Activated T-helper 1 cell treated with anti-CD3 and anti-CD28 coated beads, Interleukin-12 subunit alpha, Interleukin-12 subunit beta, Interleukin-2, Interleukin-4 antibody, amounts not matched to agents 30 ng/mL and 10 ng/mL and 1 ng/mL, durations not matched to agents 14 hours and 24 hours and 36 hours (primary cell): ENCODE measurements around the gene MRPL16. TPM values are rescaled to one million over a fixed set of nuclear protein-coding genes. Genes with fewer than 3 reads are reported as not detected.

ENCODE experiments used
- DNase-seq: peaks from one replicate; pipeline ENCODE4 v3.0.0; 2021; ENCODE audit warnings: low spot score
- H3K27ac Mint-ChIP-seq: one replicate; pipeline ENCODE4 v1.8.0; 2021; ENCODE audit warnings: mild to moderate bottlenecking, mixed read lengths
- H3K27me3 Mint-ChIP-seq: one replicate; pipeline ENCODE4 v1.8.0; 2022; ENCODE audit warnings: mild to moderate bottlenecking, moderate library complexity, mixed read lengths; ENCODE audit not compliant: insufficient read depth
- H3K36me3 Mint-ChIP-seq: one replicate; pipeline ENCODE4 v1.8.0; 2021; ENCODE audit warnings: low read depth, mixed read lengths
- H3K4me1 Mint-ChIP-seq: one replicate; pipeline ENCODE4 v1.8.0; 2021; ENCODE audit warnings: low read depth, mixed read lengths
- H3K4me3 Mint-ChIP-seq: one replicate; pipeline ENCODE4 v1.8.0; 2021; ENCODE audit warnings: mild to moderate bottlenecking, moderate library complexity, mixed read lengths
- H3K9me3 Mint-ChIP-seq: one replicate; pipeline ENCODE4 v1.8.0; 2021; ENCODE audit warnings: mixed read lengths
- intact Hi-C: fragments of 100-400 bp; cut with micrococcal nuclease; formaldehyde crosslinking; loops from one replicate; pipeline ENCODE4 v1.15.1; 2024
- total RNA-seq: library from RNA; stranded (reverse); gene quantifications from 2 replicates; pipeline ENCODE4 v1.2.3, GENCODE V29; 2022

Gene MRPL16
- total RNA-seq, 1 donor from 2014 or later = 88.3 TPM

DNA sequence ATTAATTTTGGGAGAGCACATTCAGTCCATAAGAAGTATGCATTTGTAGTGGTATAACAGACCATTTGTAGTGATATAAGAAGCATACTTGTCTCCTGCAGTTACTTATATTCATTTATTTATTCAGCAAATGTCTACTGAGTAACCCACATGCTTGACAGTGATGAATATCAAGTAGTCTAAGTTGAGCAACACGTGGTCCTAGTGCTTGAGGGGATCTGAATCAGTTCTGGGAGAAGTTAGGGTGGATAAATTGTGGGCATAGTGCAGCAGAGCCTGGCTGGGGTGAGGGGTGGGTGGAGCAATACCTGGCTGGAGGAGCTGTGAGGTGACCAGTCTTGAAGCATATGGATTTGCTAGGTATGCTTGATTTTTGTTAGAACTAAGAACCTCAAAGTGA, 31.1 kb downstream of the MRPL16 start:
- Mint-ChIP-seq H3K4me1 (peaks cover 75% of the 10 kb centered on the region), H3K27me3 (no peaks in the 10 kb centered on the region), H3K9me3 (peaks cover 9% of the 10 kb centered on the region), H3K27ac (no peak overlapping the region), H3K36me3 (peaks cover 28% of the 10 kb centered on the region), H3K4me3 (no peak overlapping the region)
- intact Hi-C loops = no loop called here
- no peak for DNase-seq

DNA sequence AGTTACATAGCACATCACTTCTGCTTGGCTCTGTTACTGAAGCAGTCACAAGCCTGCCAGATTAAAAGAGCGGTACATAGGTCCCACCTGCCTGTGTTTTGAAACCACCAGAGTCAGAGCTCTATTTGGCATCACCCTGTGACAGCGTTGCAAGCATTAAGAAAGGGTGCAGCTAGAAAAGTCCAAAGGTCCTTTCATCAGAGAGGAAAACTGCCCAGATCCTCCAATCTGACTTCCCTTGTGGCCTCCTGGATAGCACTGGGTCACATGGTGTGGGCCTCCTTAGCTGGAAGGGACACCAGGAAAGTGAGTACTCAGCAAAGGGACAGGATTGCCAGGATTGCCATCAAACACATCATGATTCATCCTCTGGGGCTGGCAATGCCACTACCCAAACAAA, 32.5 kb downstream of the MRPL16 start:
- no peak overlapping the region for H3K4me3 Mint-ChIP-seq
- peaks cover 66% of the 10 kb centered on the region for H3K4me1 Mint-ChIP-seq
- H3K27ac Mint-ChIP-seq = no peak overlapping the region
- H3K27me3 Mint-ChIP-seq = no peaks in the 10 kb centered on the region
- no peak for DNase-seq
- peaks cover 9% of the 10 kb centered on the region for H3K9me3 Mint-ChIP-seq
- H3K36me3 Mint-ChIP-seq = peaks cover 25% of the 10 kb centered on the region
- intact Hi-C loops = no loop called here

DNA sequence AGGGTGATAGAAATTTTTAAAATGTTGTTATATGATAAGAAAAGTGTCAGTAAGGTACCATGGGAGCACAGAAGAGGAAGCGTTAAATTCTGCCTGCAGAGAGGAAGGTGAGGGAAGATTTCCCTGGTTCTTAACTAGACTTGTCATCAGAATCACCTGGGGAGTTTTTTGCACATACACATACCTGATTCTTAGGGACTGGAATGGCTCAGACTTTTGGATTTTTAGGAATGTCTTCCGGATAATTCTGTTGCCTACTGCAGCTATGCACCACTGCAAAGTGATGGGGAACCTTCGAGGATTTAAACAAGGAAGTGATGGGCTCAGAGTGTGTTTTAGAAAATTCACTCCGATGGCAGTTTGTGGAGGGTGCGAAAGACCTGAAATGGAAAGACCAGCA, 33.5 kb downstream of the MRPL16 start:
- peaks cover 68% of the 10 kb centered on the region for H3K4me1 Mint-ChIP-seq
- no peaks in the 10 kb centered on the region for H3K27me3 Mint-ChIP-seq
- DNase-seq = no peak
- H3K27ac Mint-ChIP-seq = peak overlapping the region; percentile 6
- intact Hi-C loops = loop anchor here (2.0 kb wide), 2 partner anchors 22 to 34 kb away; partner anchors contain the start of genes MRPL16 and STX3
- H3K36me3 Mint-ChIP-seq = peaks cover 20% of the 10 kb centered on the region
- no peak overlapping the region for H3K4me3 Mint-ChIP-seq
- H3K9me3 Mint-ChIP-seq = peaks cover 5% of the 10 kb centered on the region

DNA sequence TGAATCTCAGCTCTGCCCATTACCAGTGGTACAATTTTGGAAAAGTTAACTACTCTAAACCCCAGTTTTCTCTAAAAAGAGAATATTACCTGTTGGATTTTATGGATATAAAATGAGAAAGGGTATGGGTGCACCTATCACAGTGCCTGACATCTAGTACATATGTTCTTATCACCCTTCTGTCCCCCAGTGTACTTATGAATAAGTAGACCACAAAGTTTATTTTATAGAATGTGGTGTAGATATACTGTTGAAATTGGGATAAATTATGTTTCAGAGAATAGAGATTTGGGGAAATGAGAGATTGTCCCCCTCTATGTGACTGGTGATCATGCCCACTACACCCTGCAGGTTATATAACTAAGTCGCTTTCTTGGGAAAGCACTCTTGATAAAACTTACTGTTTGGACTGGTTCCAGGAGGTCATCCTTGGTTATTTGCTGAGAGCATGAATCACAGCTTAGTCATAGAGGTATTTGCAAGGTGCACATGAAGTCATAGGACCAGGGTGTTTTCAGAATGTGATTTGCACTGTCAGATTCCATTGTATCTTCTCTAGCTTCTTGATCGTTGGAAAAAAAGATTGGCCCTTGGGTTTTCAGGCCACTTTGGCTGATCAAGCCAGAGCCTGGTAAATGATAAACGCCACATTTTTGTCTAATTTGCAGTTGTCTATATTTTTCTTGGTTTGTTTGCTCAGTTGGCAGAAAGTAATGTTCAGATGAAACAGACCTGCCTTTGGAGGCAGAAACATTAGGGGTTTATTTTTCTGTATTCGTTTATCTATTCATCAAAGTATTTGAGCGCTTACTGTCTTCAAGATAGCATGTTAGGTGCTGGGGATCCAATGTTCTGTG, 34.1 kb downstream of the MRPL16 start:
- Mint-ChIP-seq H3K27me3 (no peaks in the 10 kb centered on the region), H3K9me3 (peaks cover under 1% of the 10 kb centered on the region), H3K27ac (peak overlapping the region; percentile 50), H3K36me3 (peaks cover 16% of the 10 kb centered on the region), H3K4me1 (peaks cover 68% of the 10 kb centered on the region), H3K4me3 (peak overlapping the region; percentile 23)
- intact Hi-C loops = loop anchor here (2.0 kb wide), 2 partner anchors 22 to 34 kb away; partner anchors contain the start of genes MRPL16 and STX3
- no peak for DNase-seq

DNA sequence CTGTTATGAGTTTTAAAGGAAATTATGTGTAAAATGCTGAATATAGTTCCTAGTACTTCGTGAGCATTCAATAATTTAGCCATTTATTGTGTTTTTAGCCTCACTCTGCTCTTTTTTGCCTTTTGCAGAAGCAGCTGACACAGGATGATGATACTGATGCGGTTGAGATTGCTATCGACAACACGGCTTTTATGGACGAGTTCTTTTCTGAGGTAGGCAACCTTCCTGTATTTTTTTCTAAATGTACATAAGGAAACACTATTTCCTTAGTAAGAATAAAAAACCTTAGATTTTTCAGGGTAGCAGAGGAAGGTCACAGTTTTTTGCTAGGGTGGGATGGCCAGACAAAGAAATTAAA, 37.5 kb downstream of the MRPL16 start:
- intact Hi-C loops = no loop called here
- peak overlapping the region; percentile 89 for H3K27ac Mint-ChIP-seq

DNA sequence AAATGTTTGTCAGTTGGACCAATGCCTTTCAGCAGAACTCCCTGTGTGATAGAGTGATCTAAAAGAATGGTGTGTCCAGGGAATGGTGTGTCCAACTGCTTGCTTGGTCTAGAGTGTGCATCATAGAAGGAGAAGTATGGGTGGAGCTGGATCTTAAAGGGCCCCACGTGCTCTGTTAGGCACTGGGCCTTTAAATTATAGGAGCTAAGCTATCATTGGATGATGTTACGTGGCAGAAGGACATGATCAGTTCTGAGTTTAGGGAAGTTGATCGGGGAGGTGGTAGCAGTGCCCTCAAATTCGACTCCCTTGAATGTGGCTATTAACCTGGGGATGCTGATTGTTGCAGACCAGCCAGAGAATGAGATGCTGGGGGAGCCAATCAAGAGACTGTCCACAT, 39.0 kb downstream of the MRPL16 start:
- Mint-ChIP-seq H3K4me3 (peak overlapping the region; percentile 6), H3K4me1 (peaks cover 43% of the 10 kb centered on the region)
- intact Hi-C loops = loop anchor here (1.0 kb wide), 1 partner anchor 12 kb away; no protein-coding TSS in a partner anchor

More for the DNA sequence above, 37.5 kb downstream of the MRPL16 start:
- H3K4me3 Mint-ChIP-seq = peak overlapping the region; percentile 43
- H3K4me1 Mint-ChIP-seq = peaks cover 57% of the 10 kb centered on the region
- H3K36me3 Mint-ChIP-seq = peaks cover 10% of the 10 kb centered on the region
- no peaks in the 10 kb centered on the region for H3K27me3 Mint-ChIP-seq
- no peak for DNase-seq
- H3K9me3 Mint-ChIP-seq = no peaks in the 10 kb centered on the region

DNA sequence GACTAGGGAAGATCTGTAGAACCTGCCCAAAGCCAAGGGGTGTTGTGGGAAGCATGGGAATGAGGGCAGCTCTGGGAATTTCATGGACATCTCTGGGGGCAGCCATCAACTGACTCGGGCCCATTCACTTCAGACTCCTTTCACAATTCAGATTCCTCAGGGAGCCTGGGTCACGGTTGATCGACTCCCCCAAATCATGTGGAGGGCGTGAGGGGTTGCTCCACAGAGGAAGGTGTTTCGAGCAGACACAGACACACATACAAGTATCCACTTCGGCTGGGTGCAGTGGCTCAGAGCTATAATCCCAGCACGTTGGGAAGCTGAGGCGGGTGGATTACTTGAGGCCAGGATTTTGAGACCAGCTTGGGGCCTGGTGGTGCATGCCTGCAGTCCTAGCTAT, 39.7 kb downstream of the MRPL16 start:
- H3K9me3 Mint-ChIP-seq = no peaks in the 10 kb centered on the region
- no peaks in the 10 kb centered on the region for H3K27me3 Mint-ChIP-seq
- DNase-seq = no peak
- H3K27ac Mint-ChIP-seq = no peak overlapping the region
- no peak overlapping the region for H3K4me3 Mint-ChIP-seq
- intact Hi-C loops = no loop called here
- H3K4me1 Mint-ChIP-seq = peaks cover 35% of the 10 kb centered on the region
- H3K36me3 Mint-ChIP-seq = peaks cover 9% of the 10 kb centered on the region

More for the DNA sequence above, 39.0 kb downstream of the MRPL16 start:
- Mint-ChIP-seq H3K27me3 (no peaks in the 10 kb centered on the region), H3K36me3 (peaks cover 10% of the 10 kb centered on the region), H3K27ac (peak overlapping the region; percentile 89), H3K9me3 (no peaks in the 10 kb centered on the region)
- no peak for DNase-seq

DNA sequence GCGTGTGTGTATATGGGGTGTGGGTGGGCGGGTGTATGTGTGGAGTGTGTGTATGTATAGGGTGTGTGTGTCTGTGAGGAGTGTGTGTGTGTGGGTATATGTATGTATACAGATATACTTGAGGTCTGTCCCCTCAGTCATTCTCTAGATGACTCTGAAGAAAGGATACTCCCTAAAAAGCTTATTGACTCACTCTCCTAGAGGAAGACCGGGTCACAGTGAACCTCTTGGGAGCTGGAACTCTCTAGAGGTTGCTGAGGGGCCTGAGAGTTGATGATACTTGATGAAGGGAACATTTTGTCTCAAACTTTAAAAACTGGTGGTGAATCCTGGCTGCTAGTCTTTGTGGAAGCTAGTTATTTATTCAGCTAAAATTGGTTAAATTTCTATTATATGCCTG, 40.3 kb downstream of the MRPL16 start:
- intact Hi-C loops = no loop called here
- no peak overlapping the region for H3K27ac Mint-ChIP-seq

DNA sequence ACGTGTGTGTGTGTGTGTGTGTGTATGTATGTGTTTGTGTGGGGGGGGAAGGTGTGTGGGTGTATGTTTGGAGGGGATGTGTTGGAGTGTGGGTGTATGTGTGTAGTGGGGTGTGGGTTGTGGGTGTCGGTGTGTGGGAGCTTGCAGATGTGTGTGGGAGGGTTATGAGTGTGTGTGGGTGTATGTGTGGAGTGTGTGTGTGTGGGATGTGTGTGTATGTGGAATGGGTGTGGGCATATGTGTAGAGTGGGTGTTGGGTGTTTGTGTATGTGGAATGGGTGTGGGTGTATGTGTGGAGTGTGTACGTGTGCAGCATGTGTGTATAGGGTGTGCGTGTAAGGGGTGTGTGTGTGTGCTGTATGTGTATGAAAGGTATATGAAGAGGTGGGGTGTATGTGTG, 40.8 kb downstream of the MRPL16 start:
- H3K36me3 Mint-ChIP-seq = peaks cover 6% of the 10 kb centered on the region
- H3K27me3 Mint-ChIP-seq = no peaks in the 10 kb centered on the region
- intact Hi-C loops = no loop called here
- H3K27ac Mint-ChIP-seq = no peak overlapping the region
- peaks cover 31% of the 10 kb centered on the region for H3K4me1 Mint-ChIP-seq
- H3K4me3 Mint-ChIP-seq = no peak overlapping the region
- no peak for DNase-seq
- no peaks in the 10 kb centered on the region for H3K9me3 Mint-ChIP-seq

More for the DNA sequence above, 40.3 kb downstream of the MRPL16 start:
- Mint-ChIP-seq H3K4me1 (peaks cover 31% of the 10 kb centered on the region), H3K36me3 (peaks cover 5% of the 10 kb centered on the region), H3K4me3 (no peak overlapping the region), H3K27me3 (no peaks in the 10 kb centered on the region), H3K9me3 (no peaks in the 10 kb centered on the region)
- DNase-seq = no peak

DNA sequence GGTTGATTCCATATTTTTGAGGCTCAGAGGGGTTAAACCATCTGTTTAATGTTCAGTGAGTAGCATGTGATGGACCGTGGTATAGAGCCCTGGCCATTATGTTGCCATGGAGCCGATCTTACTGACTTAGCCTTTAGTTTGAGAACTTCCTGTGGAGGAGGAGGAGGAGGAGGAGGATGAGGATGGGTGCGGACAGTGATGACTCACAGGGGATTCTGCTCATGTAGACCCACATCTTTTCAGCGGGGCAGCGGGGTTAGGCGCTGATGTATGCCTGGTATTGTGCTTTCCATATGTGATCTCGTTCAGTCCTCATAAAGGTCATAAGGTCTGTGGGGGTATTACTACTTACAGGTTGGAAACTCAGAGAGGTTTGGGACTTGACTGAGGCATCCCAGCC, 41.5 kb downstream of the MRPL16 start:
- Mint-ChIP-seq H3K36me3 (peaks cover 6% of the 10 kb centered on the region), H3K27ac (no peak overlapping the region), H3K9me3 (no peaks in the 10 kb centered on the region), H3K27me3 (no peaks in the 10 kb centered on the region), H3K4me1 (peaks cover 31% of the 10 kb centered on the region), H3K4me3 (no peak overlapping the region)
- intact Hi-C loops = no loop called here
- DNase-seq = no peak

DNA sequence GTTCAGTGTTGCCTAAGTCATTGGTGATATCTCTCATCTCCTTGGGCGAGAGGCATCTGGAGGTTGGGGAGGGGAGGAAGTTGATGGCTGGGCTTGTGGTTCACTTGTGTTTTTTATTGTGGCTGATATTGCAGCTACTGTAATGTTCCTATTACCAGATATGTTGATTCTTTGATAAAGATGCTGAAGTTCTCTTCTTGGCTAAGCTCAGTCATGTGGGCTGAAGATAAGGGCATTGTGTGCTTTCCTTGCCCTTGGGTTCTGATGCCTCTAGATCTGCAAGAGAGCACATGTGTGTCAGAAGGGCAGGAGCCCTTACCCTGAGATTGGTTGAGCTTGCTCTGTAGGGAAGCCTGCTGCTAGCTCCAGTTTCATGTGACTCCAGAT, 43.4 kb downstream of the MRPL16 start:
- H3K36me3 Mint-ChIP-seq = peaks cover 6% of the 10 kb centered on the region
- intact Hi-C loops = loop anchor here (1.0 to 2.0 kb wide), 2 partner anchors 12 to 16 kb away; partner anchors contain the start of gene STX3
- peak; percentile 26 for DNase-seq
- no peaks in the 10 kb centered on the region for H3K27me3 Mint-ChIP-seq
- H3K4me1 Mint-ChIP-seq = peaks cover 20% of the 10 kb centered on the region
- H3K4me3 Mint-ChIP-seq = peak overlapping the region; percentile 55
- no peaks in the 10 kb centered on the region for H3K9me3 Mint-ChIP-seq
- H3K27ac Mint-ChIP-seq = peak overlapping the region; percentile 61

DNA sequence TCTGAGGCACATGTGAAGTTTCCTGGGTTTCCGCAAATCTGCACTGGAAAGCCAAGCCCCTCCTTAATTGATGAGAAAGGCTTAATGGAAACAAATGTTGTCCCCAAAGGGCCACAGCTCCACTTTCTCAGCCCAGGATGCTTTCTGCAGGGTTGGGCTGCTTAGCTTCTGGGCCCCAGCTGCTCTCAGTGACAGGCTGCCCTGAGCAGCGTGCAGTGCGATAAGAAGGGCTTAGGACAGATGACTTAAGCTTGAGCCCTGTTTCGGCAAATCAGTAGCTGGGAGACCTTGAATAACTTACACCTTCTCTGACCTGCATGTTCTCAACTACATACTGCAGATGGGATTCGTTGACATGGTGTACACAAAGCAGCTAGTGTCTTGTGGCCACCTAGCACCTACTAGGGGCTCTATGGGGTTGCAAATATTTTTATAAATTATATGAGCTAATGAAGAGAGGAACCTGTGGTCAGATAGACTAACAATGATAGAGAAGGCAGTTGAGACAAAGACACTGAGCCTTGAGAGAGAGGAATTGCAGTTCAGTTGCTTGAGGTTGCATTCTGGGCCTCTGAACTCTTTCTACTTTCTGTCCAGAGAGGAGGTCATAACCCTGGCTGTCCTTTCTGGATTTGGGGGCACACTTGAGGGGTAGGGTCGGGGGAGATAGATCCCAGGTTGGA, 43.9 kb downstream of the MRPL16 start:
- H3K9me3 Mint-ChIP-seq = no peaks in the 10 kb centered on the region
- H3K36me3 Mint-ChIP-seq = peaks cover 6% of the 10 kb centered on the region
- peak overlapping the region; percentile 61 for H3K27ac Mint-ChIP-seq
- peaks cover 19% of the 10 kb centered on the region for H3K4me1 Mint-ChIP-seq
- DNase-seq = no peak
- H3K4me3 Mint-ChIP-seq = peak overlapping the region; percentile 55
- intact Hi-C loops = loop anchor here (1.0 to 2.0 kb wide), 2 partner anchors 11 to 16 kb away; partner anchors contain the start of gene STX3
- no peaks in the 10 kb centered on the region for H3K27me3 Mint-ChIP-seq
